WTC11 (cell line): ENCODE measurements around the gene FARP2. TPM values are rescaled to one million over a fixed set of nuclear protein-coding genes. Genes with fewer than 3 reads are reported as not detected.

ENCODE experiments used
- ATAC-seq: fragments of 200-7000 bp; cut with Tn5 transposase; 2 replicates; pipeline ENCODE4 v1.10.0; 2021; ENCODE audit warnings: mild to moderate bottlenecking, moderate library complexity
- CTCF ChIA-PET: fragments of 300-600 bp; sonication (Branson Sonifier 250); formaldehyde crosslinking; loops from one replicate; lab custom pipeline; 2021; ENCODE audit warnings: antibody characterized with exemption; lab: Charles Lee
- POLR2A ChIA-PET: fragments of 350-600 bp; sonication (Branson Sonifier 250); formaldehyde crosslinking; loops from one replicate; lab custom pipeline; 2021; ENCODE audit warnings: antibody characterized with exemption; lab: Charles Lee
- DNase-seq: peaks from one replicate; pipeline ENCODE4 v3.0.0; 2021; ENCODE audit warnings: low spot score
- H3K27ac Mint-ChIP-seq: 2 replicates; pipeline ENCODE4 v1.8.0; 2021; ENCODE audit warnings: mixed read lengths
- H3K27me3 Mint-ChIP-seq: 2 replicates; pipeline ENCODE4 v1.8.0; 2021; ENCODE audit warnings: low read depth, mild to moderate bottlenecking, moderate library complexity, mixed read lengths
- H3K36me3 Mint-ChIP-seq: 2 replicates; pipeline ENCODE4 v1.8.0; 2021; ENCODE audit warnings: mixed read lengths
- H3K4me1 Mint-ChIP-seq: 2 replicates; pipeline ENCODE4 v1.8.0; 2022; ENCODE audit warnings: mixed read lengths
- H3K4me3 Mint-ChIP-seq: 2 replicates; pipeline ENCODE4 v1.8.0; 2021; ENCODE audit warnings: mild to moderate bottlenecking, moderate library complexity, mixed read lengths
- H3K9me3 Mint-ChIP-seq: 2 replicates; pipeline ENCODE4 v1.8.0; 2021; ENCODE audit warnings: mixed read lengths
- ATF1 ChIP-seq: sonication (generic); formaldehyde crosslinking; IDR thresholded peaks from 2 replicates; pipeline ENCODE4 v1.8.1; 2023; ENCODE audit warnings: mild to moderate bottlenecking, moderate library complexity, missing genetic modification reagents
- ATF6 ChIP-seq: sonication (generic); formaldehyde crosslinking; IDR thresholded peaks from 2 replicates; pipeline ENCODE4 v1.8.1; 2023; ENCODE audit warnings: mild to moderate bottlenecking, missing genetic modification reagents
- CBFB ChIP-seq: sonication (generic); formaldehyde crosslinking; IDR thresholded peaks from 2 replicates; pipeline ENCODE4 v1.8.1; 2022; ENCODE audit warnings: mild to moderate bottlenecking, low read depth, missing genetic modification reagents
- CREB1 ChIP-seq: sonication (generic); formaldehyde crosslinking; IDR thresholded peaks from 2 replicates; pipeline ENCODE4 v1.8.0; 2023; ENCODE audit warnings: mild to moderate bottlenecking, missing genetic modification reagents
- CTCF ChIP-seq: fragments of 200-600 bp; IDR thresholded peaks from 2 replicates; pipeline ENCODE4 v1.8.0; 2022; ENCODE audit warnings: antibody characterized with exemption
- E2F1 ChIP-seq: sonication (generic); formaldehyde crosslinking; IDR thresholded peaks from 2 replicates; pipeline ENCODE4 v1.8.0; 2022; ENCODE audit warnings: mild to moderate bottlenecking, missing genetic modification reagents
- EMX1 ChIP-seq: fragments of 250-450 bp; sonication (Bioruptor Pico); IDR thresholded peaks from 2 replicates; pipeline ENCODE4 v1.8.0; 2021; ENCODE audit warnings: mild to moderate bottlenecking
- FOXP1 ChIP-seq: sonication (generic); formaldehyde crosslinking; IDR thresholded peaks from 2 replicates; pipeline ENCODE4 v1.8.0; 2022; ENCODE audit warnings: missing genetic modification reagents, mild to moderate bottlenecking, moderate library complexity, borderline replicate concordance
- NR1H2 ChIP-seq: sonication (generic); formaldehyde crosslinking; IDR thresholded peaks from 2 replicates; pipeline ENCODE4 v1.9.0; 2021; ENCODE audit warnings: mild to moderate bottlenecking, moderate library complexity, missing genetic modification reagents
- RELA ChIP-seq: sonication (generic); formaldehyde crosslinking; IDR thresholded peaks from 2 replicates; pipeline ENCODE4 v1.8.1; 2022; ENCODE audit warnings: missing genetic modification reagents, mild to moderate bottlenecking, borderline replicate concordance
- SMAD3 ChIP-seq: sonication (generic); formaldehyde crosslinking; IDR thresholded peaks from 2 replicates; pipeline ENCODE4 v1.8.0; 2022; ENCODE audit warnings: missing genetic modification reagents, mild to moderate bottlenecking, borderline replicate concordance
- SMAD4 ChIP-seq: sonication (generic); formaldehyde crosslinking; IDR thresholded peaks from 2 replicates; pipeline ENCODE4 v1.8.0; 2022; ENCODE audit warnings: mild to moderate bottlenecking, missing genetic modification reagents
- STAT6 ChIP-seq: sonication (generic); formaldehyde crosslinking; conservative IDR thresholded peaks from 2 replicates; pipeline ENCODE4 v1.8.1; 2023; ENCODE audit warnings: mild to moderate bottlenecking, low read depth, missing genetic modification reagents, moderate library complexity
- ZNF138 ChIP-seq: sonication (generic); formaldehyde crosslinking; conservative IDR thresholded peaks from 2 replicates; pipeline ENCODE4 v1.8.1; 2022; ENCODE audit warnings: mild to moderate bottlenecking, moderate library complexity, missing genetic modification reagents
- ZNF423 ChIP-seq: fragments of 250-450 bp; sonication (Bioruptor Pico); IDR thresholded peaks from 2 replicates; pipeline ENCODE4 v2.1.2; 2022; ENCODE audit warnings: mild to moderate bottlenecking, moderate library complexity
- ZNF425 ChIP-seq: fragments of 250-450 bp; sonication (Bioruptor Pico); conservative IDR thresholded peaks from 2 replicates; pipeline ENCODE4 v1.9.0; 2021; ENCODE audit warnings: mild to moderate bottlenecking
- total RNA-seq: library from RNA; stranded (reverse); gene quantifications from 3 replicates; pipeline ENCODE4 v1.2.3, GENCODE V29; 2021
- TF ChIP-seq, protein P1 (sequence below): sonication (generic); formaldehyde crosslinking; IDR thresholded peaks from 2 replicates; pipeline ENCODE4 v1.8.1; 2023; ENCODE audit warnings: mild to moderate bottlenecking, missing genetic modification reagents, moderate library complexity
- TF ChIP-seq, protein P2 (sequence below): fragments of 250-450 bp; sonication (Bioruptor Pico); IDR thresholded peaks from 2 replicates; pipeline ENCODE4 v1.9.0; 2021; ENCODE audit warnings: mild to moderate bottlenecking

FARP2 gene
- total RNA-seq, 1 experiment from 2014 or later, result 37.8 TPM

DNA sequence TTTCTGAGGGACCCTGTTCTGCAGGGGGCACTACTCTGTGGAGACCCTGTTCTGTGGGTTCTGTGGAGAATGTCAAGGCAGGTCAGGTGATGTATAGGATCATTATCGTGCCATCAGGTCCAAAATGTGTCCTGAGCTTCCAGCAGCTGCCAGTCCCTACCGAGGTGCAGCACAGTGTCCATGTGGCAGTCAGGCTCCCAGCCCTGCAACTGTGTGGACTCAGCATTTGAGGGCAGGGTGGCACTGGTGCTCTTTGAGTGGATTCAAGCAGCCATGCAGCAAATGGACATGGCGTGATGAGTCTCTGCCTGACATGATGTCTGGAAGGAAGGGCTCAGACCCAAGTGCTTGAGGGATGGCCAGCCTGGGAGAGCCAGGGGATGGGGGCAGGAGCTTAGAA, 117.3 kb downstream of the FARP2 start (continued):
- TF ChIP-seq FOXP1 (CRISPR knock-in tag), result no peak
- no peak for TF ChIP-seq CREB1 (CRISPR knock-in tag)
- TF ChIP-seq CTCF, result no peak
- no peak for TF ChIP-seq ATF6 (CRISPR knock-in tag)

GRCh38 chr2:241475267-241475666, 119.2 kb downstream of the FARP2 start:
- Mint-ChIP-seq H3K27me3 (peaks cover 21% of the 10 kb centered on the region), H3K36me3 (no peaks in the 10 kb centered on the region), H3K9me3 (peaks cover 13% of the 10 kb centered on the region), H3K27ac (no peak overlapping the region), H3K4me1 (no peaks in the 10 kb centered on the region), H3K4me3 (no peak overlapping the region)
- CTCF ChIA-PET, result no interaction called here
- ATAC-seq (no peak), DNase-seq (no peak)
- TF ChIP-seq CBFB (CRISPR knock-in tag) (no peak), ZNF425 (CRISPR knock-in tag) (no peak), E2F1 (CRISPR knock-in tag) (no peak), SMAD3 (CRISPR knock-in tag) (no peak), STAT6 (CRISPR knock-in tag) (no peak), ZNF423 (no peak), ZNF138 (CRISPR knock-in tag) (no peak), RELA (CRISPR knock-in tag) (no peak), EMX1 (CRISPR knock-in tag) (no peak), NR1H2 (CRISPR knock-in tag) (no peak), SMAD4 (CRISPR knock-in tag) (no peak), ATF1 (CRISPR knock-in tag) (no peak), FOXP1 (CRISPR knock-in tag) (no peak)
- TF ChIP-seq, protein P1, sequence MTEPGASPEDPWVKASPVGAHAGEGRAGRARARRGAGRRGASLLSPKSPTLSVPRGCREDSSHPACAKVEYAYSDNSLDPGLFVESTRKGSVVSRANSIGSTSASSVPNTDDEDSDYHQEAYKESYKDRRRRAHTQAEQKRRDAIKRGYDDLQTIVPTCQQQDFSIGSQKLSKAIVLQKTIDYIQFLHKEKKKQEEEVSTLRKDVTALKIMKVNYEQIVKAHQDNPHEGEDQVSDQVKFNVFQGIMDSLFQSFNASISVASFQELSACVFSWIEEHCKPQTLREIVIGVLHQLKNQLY (CRISPR knock-in tag), result no peak
- TF ChIP-seq, protein P2, sequence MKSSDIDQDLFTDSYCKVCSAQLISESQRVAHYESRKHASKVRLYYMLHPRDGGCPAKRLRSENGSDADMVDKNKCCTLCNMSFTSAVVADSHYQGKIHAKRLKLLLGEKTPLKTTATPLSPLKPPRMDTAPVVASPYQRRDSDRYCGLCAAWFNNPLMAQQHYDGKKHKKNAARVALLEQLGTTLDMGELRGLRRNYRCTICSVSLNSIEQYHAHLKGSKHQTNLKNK, result no peak
- POLR2A ChIA-PET, result no interaction called here
